GM18520 (cell line): Measurements from ENCODE around the gene ROBO2.

Experiments
- ATAC-seq: cut with Tn5 transposase; IDR thresholded peaks from one replicate; pipeline ENCODE4 v1.9.1; 2021; ENCODE audit not compliant: unreplicated experiment

The ROBO2 gene

DNA sequence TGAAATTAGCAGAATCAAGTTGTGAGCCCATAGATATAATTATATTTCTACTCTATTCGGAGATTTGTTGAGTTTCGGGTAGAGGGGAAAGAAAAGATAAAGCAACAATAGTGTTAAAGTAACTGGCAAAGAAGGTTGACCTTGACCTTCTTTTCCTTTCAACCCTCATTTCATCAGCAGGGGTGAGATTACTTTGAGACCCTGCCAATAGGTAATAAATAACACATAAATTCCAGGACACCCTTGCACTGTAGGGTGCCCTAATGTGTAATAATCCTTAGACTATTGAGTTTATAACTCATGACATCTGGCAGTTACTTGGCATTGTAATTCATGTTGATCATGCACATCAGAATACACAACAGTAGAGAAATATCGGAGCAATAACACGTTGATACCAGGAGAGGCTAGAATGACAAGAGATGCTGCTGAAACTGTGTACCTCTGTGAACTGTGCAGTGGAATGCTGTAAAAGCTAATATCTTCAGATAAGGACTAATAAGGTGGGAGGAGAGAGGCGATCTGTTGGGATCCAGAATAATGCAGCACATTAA is 426.7 kb downstream of the ROBO2 start:
- ATAC-seq: no peak

DNA sequence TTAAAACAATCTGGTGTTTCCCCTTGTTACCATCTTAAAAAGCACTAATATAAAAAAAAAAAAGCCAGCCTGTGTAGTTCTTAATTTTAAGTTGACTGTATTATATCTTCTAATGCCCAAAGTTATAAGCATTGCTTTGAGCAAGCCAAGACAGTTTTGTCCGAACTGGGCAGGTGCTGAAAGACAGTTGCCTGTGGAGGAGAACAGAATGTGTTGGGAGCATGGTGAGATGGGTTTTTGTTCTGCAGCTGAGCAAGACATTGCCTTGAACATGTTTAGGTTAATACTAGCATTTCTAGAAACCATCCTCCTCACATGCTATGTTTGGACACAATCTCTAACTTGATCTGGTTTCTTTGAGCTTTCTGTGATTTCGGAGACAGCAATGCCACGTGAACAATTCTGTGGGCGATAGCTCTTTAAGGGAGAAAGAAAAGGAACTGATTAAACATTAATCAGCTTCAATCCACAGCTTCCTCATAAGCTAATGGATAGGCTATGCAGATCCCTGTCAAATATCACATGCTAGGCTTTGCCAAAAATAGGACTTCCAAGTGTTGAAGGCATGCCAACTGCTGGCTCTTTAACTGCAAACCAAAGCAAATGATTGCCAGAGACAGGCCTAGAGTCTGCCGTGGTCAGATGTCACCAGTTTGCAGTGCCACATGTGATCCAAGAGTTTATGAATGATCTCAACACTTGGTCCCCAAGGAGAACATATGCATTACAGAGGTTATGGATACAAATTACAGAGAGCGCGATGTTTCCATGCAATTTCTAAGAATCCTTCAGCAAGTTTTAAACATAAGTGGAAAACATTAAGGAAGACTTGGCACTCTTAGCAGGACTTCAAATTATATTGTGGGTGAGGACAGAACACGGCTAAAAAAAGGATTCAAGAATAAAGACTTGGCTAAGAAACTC is 428.1 kb downstream of the ROBO2 start:
- no peak for ATAC-seq

DNA sequence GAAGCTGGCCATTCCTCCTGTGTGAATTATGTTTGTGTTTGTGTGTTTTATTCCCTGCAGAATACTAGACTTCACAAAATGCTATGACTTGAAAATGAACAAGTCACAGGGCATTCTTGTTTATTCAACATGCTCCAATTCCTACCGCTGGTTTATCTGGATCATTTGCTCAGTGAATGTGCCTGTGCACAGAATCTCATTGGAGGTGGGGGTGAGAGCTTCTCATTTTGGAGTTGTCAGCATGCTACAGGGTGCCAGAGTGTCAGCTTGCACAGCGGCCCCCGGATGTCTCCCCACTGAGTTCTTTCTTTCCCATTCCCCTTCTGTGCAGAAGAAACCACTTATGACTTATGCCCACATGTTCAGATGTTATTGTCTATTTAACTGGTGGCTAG is 428.7 kb downstream of the ROBO2 start:
- ATAC-seq: no peak

DNA sequence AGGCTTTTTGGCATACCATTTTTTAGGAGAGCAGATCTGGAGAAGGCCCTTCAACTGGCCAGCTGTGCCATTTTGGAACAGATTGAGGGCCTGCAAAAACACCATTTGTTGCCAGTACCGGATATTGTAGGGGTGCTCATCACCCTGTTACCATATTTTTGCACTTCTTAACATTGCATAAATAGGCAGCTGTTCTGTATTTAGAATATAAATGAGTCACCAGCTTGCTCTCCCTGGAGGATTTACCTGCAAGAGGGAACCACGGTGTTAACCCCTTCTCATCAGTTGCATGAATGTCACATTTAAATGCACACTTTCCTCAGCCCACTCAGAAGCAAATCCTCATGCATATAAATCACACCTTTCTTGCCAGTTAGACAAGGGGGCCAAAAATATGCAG is 435.6 kb downstream of the ROBO2 start:
- ATAC-seq: no peak

DNA sequence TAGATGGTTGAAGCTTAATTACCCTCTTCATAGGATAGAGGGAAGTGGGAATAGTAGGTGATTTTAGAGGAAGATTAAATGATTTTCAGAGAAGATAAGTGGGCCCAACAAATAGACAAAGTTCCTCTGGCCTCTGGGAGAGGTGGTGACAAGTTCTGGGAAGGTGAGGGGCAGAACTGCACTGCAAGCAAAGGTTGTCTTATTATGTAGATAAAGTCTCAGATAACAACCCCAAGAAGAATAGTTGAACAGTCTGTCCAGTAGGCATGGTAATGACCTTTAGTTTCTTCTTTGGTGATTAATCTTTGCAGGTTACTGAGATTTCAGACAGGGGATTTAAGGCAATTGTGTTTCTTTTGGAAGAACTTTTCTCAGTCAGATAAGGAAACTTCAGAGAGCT is 439.1 kb downstream of the ROBO2 start:
- ATAC-seq: no peak

- no peak for ATAC-seq
Measured at GRCh38 chr3:77489216-77489615, 449.3 kb downstream of the ROBO2 start.

- no peak for ATAC-seq
Measured at GRCh38 chr3:77491961-77492360, 452.1 kb downstream of the ROBO2 start.

DNA sequence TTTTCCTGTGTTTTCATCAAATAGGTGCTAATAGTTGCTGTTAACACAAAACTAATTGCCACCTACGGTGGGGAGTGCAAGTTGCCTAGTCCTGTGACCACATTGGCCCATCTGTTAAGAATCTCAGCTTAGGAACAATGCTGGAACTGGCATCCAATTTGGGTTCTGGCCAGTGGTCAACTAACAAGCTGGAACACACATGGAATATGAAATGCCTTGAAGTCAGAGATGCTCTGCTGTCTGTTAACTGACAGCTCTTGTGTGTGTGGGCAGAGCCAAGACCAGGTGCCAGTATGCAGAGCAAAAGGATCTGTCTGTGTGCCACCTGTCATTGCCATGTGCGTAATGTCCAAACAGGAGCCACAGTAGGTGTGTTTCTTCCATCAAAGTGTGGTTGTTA is 460.8 kb downstream of the ROBO2 start:
- ATAC-seq: no peak

- ATAC-seq: no peak
Measured at GRCh38 chr3:77506384-77506783, 466.5 kb downstream of the ROBO2 start.

GRCh38 chr3:77513542-77513941 is 473.6 kb downstream of the ROBO2 start:
- no peak for ATAC-seq

- ATAC-seq: no peak
Measured at GRCh38 chr3:77514766-77515165, 474.9 kb downstream of the ROBO2 start.

DNA sequence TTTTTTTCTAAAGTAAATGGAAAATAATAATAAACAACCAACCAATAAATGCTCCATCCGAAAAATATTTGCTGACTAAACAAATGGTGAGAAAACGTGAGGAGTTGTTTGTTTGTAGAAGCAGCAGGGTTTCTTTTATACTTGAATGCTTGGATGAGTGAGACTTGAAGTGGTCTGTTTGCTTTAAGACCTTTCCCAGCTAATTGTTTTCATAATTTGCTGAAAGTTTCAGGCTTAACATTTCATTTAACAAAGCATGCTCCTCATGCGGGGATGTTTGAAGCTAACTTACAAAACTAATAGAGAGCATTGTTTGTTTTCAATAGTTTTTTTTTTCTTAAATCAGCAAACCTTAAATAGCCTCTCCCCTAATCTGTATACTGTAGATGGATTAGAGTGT is 484.6 kb downstream of the ROBO2 start:
- no peak for ATAC-seq

GRCh38 chr3:77524946-77525682 is 485.2 kb downstream of the ROBO2 start:
- no peak for ATAC-seq

- no peak for ATAC-seq
Measured at GRCh38 chr3:77526573-77527113, 486.7 kb downstream of the ROBO2 start.

GRCh38 chr3:77529522-77529921 is 489.6 kb downstream of the ROBO2 start:
- ATAC-seq: no peak

DNA sequence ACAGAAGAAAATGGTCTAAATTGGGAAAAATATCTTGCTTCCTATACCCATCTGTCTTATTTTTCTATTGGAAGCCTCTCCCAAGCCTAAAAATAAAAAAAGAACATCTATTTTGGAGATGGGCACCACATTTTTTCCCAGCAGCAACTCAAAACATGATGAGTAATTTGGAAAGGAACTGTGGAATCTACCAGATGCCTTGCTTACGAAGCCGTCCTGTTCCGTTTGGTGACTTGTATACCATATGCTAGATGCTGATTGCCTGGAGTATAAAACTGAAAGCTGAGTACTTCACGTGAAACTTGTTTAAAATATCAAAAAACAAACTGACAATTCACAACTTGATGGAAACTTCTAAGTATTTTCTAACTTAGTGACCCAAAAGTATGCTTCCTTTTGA is 491.0 kb downstream of the ROBO2 start:
- no peak for ATAC-seq

- ATAC-seq: no peak
Measured at GRCh38 chr3:77535116-77535515, 495.2 kb downstream of the ROBO2 start.

DNA sequence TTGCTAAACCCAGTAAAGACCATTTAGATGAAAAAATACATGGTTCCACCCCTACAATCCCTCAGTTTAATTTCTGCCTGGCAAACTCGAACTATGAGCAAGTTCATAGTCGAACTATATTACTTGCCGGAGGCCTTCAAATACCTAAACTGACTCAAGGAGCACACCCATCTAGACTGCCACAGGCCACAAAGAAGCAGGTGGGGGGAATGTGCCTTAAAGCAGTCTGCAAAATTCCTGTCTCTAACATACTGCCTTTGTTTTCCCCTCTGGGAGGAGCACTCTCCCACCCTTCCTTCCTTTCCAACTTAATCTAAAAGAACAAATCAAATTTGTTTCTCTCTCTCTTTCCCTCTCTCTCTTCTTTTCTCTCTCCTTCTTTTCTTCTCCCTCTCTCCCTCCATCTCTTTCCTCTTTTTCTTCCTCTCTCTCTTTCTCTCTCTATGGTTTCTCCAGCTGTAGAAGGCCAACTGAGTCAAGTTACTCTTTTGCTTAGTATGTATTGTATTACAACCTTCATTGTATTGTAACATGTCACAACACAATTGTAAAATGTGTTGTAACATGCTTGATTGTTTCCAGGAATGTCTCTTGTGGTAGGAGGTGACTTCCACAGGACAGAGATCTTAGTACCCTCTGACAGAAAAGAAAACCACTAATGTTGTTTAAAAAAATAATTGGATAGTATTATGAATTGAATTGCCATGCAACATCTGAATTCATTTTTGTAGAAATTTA is 496.3 kb downstream of the ROBO2 start:
- no peak for ATAC-seq

GRCh38 chr3:77539014-77539413 is 499.1 kb downstream of the ROBO2 start:
- no peak for ATAC-seq

DNA sequence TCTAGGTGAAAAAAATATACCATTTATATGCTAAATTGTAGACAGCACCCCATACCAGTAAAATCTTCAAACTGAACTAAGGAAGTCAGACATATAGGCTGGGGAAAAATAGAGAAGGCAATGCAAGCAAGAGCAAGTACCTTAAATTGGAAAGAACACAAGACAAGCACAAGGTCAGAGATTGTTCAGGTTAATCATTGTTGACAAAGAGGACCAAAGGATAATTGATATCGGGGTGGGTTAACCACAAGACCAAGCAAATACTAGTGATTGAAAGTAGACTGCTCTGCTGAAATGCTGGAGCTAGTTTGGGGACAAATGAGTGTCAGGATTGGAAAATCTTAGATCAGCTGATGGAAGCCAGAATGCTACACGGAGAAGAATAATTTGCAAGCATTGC is 499.8 kb downstream of the ROBO2 start:
- no peak for ATAC-seq
